HCT116 (cell line): ENCODE measurements around the gene CACNA1C. TPM values are rescaled to one million over a fixed set of nuclear protein-coding genes. Genes with fewer than 3 reads are reported as not detected.

ENCODE experiments used
- ATAC-seq: fragments of 200-7000 bp; cut with Tn5 transposase; 2 replicates; pipeline ENCODE4 v1.9.1; 2020; ENCODE audit warnings: mild to moderate bottlenecking, moderate library complexity
- BruUV-seq: library from RNA; stranded (reverse); fragments of 400-500 nt; replicated peaks from 2 replicates; lab custom pipeline; 2021; lab: Mats Ljungman, UMichigan
- CTCF ChIA-PET: fragments of 300-600 bp; sonication (Branson Sonifier 250); formaldehyde crosslinking; loops from one replicate; lab custom pipeline; 2021; ENCODE audit warnings: antibody characterized with exemption; lab: Charles Lee
- POLR2A ChIA-PET: fragments of 300-600, 350-600 bp; sonication (Branson Sonifier 250); formaldehyde crosslinking; loops from one replicate; lab custom pipeline; 2021; ENCODE audit warnings: antibody characterized with exemption; lab: Charles Lee
- RAD21 ChIA-PET, 2 experiments: fragments of 300-600 bp; sonication (Branson Sonifier 250); formaldehyde crosslinking; loops; one replicate each; lab custom pipeline; 2023; ENCODE audit warnings: low total read pairs in 2 of 2; ENCODE audit not compliant: uncharacterized antibody in 2 of 2, unreplicated experiment in 2 of 2, low non-redundant PET in 1 of 2; lab: Charles Lee
- DNase-seq: peaks from one replicate; pipeline ENCODE4 v3.0.0-alpha.2; 2010; ENCODE audit warnings: low read depth, low spot score
- H2AFZ ChIP-seq: fragments of 200-600 bp; shearing (Covaris generic), sonication (generic); 2 replicates; pipeline ENCODE4 v1.6.1; 2017; ENCODE audit warnings: low read depth, mixed run types, mixed read lengths, antibody characterized with exemption, low read length; ENCODE audit not compliant: poor library complexity, severe bottlenecking
- H3K27ac ChIP-seq: 2 replicates; pipeline ENCODE4 v1.5.1; 2012; ENCODE audit warnings: low read depth, low read length
- H3K27me3 ChIP-seq: fragments of 200-600 bp; sonication (generic); 2 replicates; pipeline ENCODE4 v1.6.1; 2016; ENCODE audit warnings: mixed run types, low read length, mixed read lengths; ENCODE audit not compliant: insufficient read depth
- H3K36me3 ChIP-seq, 2 experiments: fragments of 200-500 bp in 1 of 2; fragments of 200-600 bp in 1 of 2; sonication (Bioruptor generic) in 1 of 2; sonication (generic) in 1 of 2; 2 replicates each; pipeline versions ENCODE4 v1.5.1 to v1.6.1; 2014 to 2016; ENCODE audit warnings: low read length in 2 of 2, inconsistent platforms in 1 of 2, mixed read lengths in 1 of 2, mixed run types in 1 of 2; ENCODE audit not compliant: insufficient read depth in 2 of 2, control insufficient read depth in 1 of 2
- H3K4me1 ChIP-seq, 2 experiments: fragments of 200-600 bp in 1 of 2; sonication (generic) in 1 of 2; 2 replicates each; pipeline versions ENCODE4 v1.5.1 to v1.6.1; 2012 to 2017; ENCODE audit warnings: low read length in 2 of 2, inconsistent platforms in 1 of 2, mild to moderate bottlenecking in 1 of 2, mixed read lengths in 1 of 2, mixed run types in 1 of 2, moderate library complexity in 1 of 2; ENCODE audit not compliant: insufficient read depth in 2 of 2, control insufficient read depth in 1 of 2
- H3K4me2 ChIP-seq: fragments of 200-600 bp; sonication (generic); 2 replicates; pipeline ENCODE4 v1.6.1; 2017; ENCODE audit warnings: mixed run types, low read length, mixed read lengths
- H3K4me3 ChIP-seq, 2 experiments: fragments of 200-600 bp in 1 of 2; sonication (generic) in 1 of 2; replicated peaks in 1 of 2; 2 replicates each; pipeline ENCODE4 v1.5.1; 2011 to 2016; ENCODE audit warnings: low read length in 2 of 2, control low read depth in 1 of 2, low read depth in 1 of 2, mild to moderate bottlenecking in 1 of 2, mixed read lengths in 1 of 2, mixed run types in 1 of 2
- H3K79me2 ChIP-seq: fragments of 200-600 bp; sonication (generic); 2 replicates; pipeline ENCODE4 v1.6.1; 2017; ENCODE audit warnings: mild to moderate bottlenecking, mixed run types, low read length, moderate library complexity, mixed read lengths; ENCODE audit not compliant: insufficient read depth
- H3K9ac ChIP-seq: fragments of 200-600 bp; sonication (generic); 2 replicates; pipeline ENCODE4 v1.6.1; 2016; ENCODE audit warnings: low read length, mixed read lengths
- H3K9me2 ChIP-seq: fragments of 200-600 bp; sonication (generic), shearing (Covaris generic); 2 replicates; pipeline ENCODE4 v1.6.1; 2017; ENCODE audit warnings: mixed run types, mild to moderate bottlenecking, moderate library complexity; ENCODE audit not compliant: insufficient read depth
- H3K9me3 ChIP-seq, 2 experiments: fragments of 200-500 bp in 1 of 2; fragments of 200-600 bp in 1 of 2; sonication (Bioruptor generic) in 1 of 2; sonication (generic) in 1 of 2; 2 replicates each; pipeline ENCODE4 v1.6.1; 2014 to 2017; ENCODE audit warnings: low read length in 2 of 2, mixed read lengths in 2 of 2, inconsistent platforms in 1 of 2, low read depth in 1 of 2, mild to moderate bottlenecking in 1 of 2, mixed run types in 1 of 2, moderate library complexity in 1 of 2; ENCODE audit not compliant: control insufficient read depth in 1 of 2, insufficient read depth in 1 of 2
- H4K20me1 ChIP-seq: fragments of 200-600 bp; sonication (generic), shearing (Covaris generic); 2 replicates; pipeline ENCODE4 v1.6.1; 2017; ENCODE audit warnings: mixed run types, mild to moderate bottlenecking, moderate library complexity; ENCODE audit not compliant: insufficient read depth
- CBX3 ChIP-seq: IDR thresholded peaks from 2 replicates; pipeline ENCODE4 v1.6.1; 2012; ENCODE audit warnings: low read depth
- CEBPB ChIP-seq: IDR thresholded peaks from 2 replicates; pipeline ENCODE4 v1.6.1; 2012; ENCODE audit warnings: low read depth
- CTCF ChIP-seq, 3 experiments: fragments of 200-600 bp in 1 of 3; sonication (generic) in 1 of 3; IDR thresholded peaks in 2 of 3; conservative IDR thresholded peaks in 1 of 3; 2 replicates each; pipeline ENCODE4 v1.5.1; 2012 to 2017; ENCODE audit warnings: low read depth in 2 of 3, low read length in 2 of 3, antibody characterized with exemption in 1 of 3, borderline replicate concordance in 1 of 3, control low read depth in 1 of 3, mild to moderate bottlenecking in 1 of 3, mixed read lengths in 1 of 3, mixed run types in 1 of 3, moderate library complexity in 1 of 3; ENCODE audit not compliant: insufficient read depth in 1 of 3
- EGR1 ChIP-seq: IDR thresholded peaks from 2 replicates; pipeline ENCODE4 v1.6.1; 2012; ENCODE audit warnings: low read depth
- ELF1 ChIP-seq: IDR thresholded peaks from 2 replicates; pipeline ENCODE4 v1.6.1; 2012; ENCODE audit warnings: low read depth, borderline replicate concordance
- EZH2 ChIP-seq: fragments of 200-600 bp; sonication (generic); IDR thresholded peaks from 2 replicates; pipeline ENCODE4 v1.6.1; 2017; ENCODE audit warnings: antibody characterized with exemption, mixed run types
- FOSL1 ChIP-seq: IDR thresholded peaks from 2 replicates; pipeline ENCODE4 v1.6.1; 2012; ENCODE audit warnings: low read depth
- JUND ChIP-seq: IDR thresholded peaks from 2 replicates; pipeline ENCODE4 v1.6.1; 2012
- POLR2A ChIP-seq: IDR thresholded peaks from 2 replicates; pipeline ENCODE4 v1.7.0; 2011; ENCODE audit warnings: borderline replicate concordance; ENCODE audit not compliant: insufficient read depth, insufficient read length; ENCODE audit errors: extremely low read depth
- POLR2AphosphoS5 ChIP-seq: IDR thresholded peaks from 2 replicates; pipeline ENCODE4 v1.6.1; 2011; ENCODE audit warnings: mild to moderate bottlenecking, low read depth, low read length, moderate library complexity
- RAD21 ChIP-seq: IDR thresholded peaks from 2 replicates; pipeline ENCODE4 v1.6.1; 2012; ENCODE audit warnings: low read depth, mild to moderate bottlenecking
- SIN3A ChIP-seq: IDR thresholded peaks from 2 replicates; pipeline ENCODE4 v1.6.1; 2012; ENCODE audit warnings: low read depth
- SP1 ChIP-seq: IDR thresholded peaks from 2 replicates; pipeline ENCODE4 v1.6.1; 2012; ENCODE audit warnings: low read depth
- SRF ChIP-seq: IDR thresholded peaks from 2 replicates; pipeline ENCODE4 v1.6.1; 2012; ENCODE audit warnings: low read depth
- ZBTB33 ChIP-seq: IDR thresholded peaks from 2 replicates; pipeline ENCODE4 v1.6.1; 2011; ENCODE audit warnings: mild to moderate bottlenecking, low read length, moderate library complexity; ENCODE audit not compliant: insufficient replicate concordance; ENCODE audit errors: extremely low read depth
- ZFX ChIP-seq: fragments of 450-650 bp; IDR thresholded peaks from 2 replicates; pipeline ENCODE4 v1.6.1; 2017
- ZNF274 ChIP-seq: fragments of 200-500 bp; sonication (Bioruptor generic); IDR thresholded peaks from 2 replicates; pipeline ENCODE4 v1.6.1; 2014; ENCODE audit warnings: mild to moderate bottlenecking, low read depth, low read length, inconsistent platforms
- intact Hi-C: fragments of 100-400 bp; cut with micrococcal nuclease; formaldehyde crosslinking; loops from 2 replicates; pipeline ENCODE4 v1.10.0; 2022
- total RNA-seq: library from RNA; stranded (reverse); gene quantifications from one replicate; pipeline ENCODE4 v1.2.1, GENCODE V29; 2021; ENCODE audit not compliant: unreplicated experiment
- TF ChIP-seq, protein P1 (sequence below): IDR thresholded peaks from 2 replicates; pipeline ENCODE4 v1.6.1; 2012
- TF ChIP-seq, protein P2 (sequence below): IDR thresholded peaks from 2 replicates; pipeline ENCODE4 v1.6.1; 2012; ENCODE audit warnings: low read depth

CACNA1C gene
- total RNA-seq, 1 experiment from 2014 or later: 0.05 TPM

- CTCF ChIA-PET: no interaction called here
- Histone ChIP-seq H4K20me1 (no peaks in the 10 kb centered on the region), H3K9ac (no peak overlapping the region), H3K27me3 (peaks cover 14% of the 10 kb centered on the region), H3K4me1 (no peaks in the 10 kb centered on the region), H2AFZ (no peak overlapping the region), H3K4me2 (no peak overlapping the region), H3K4me3 (no peak overlapping the region), H3K79me2 (no peaks in the 10 kb centered on the region), H3K27ac (no peak overlapping the region), H3K9me2 (no peaks in the 10 kb centered on the region), H3K36me3 (no peaks in the 10 kb centered on the region), H3K9me3 (no peaks in the 10 kb centered on the region)
- ATAC-seq: no peak
- POLR2A ChIA-PET: no interaction called here
- RAD21 ChIA-PET: no interaction called here
- TF ChIP-seq ZNF274 (no peak), POLR2AphosphoS5 (no peak), ELF1 (no peak), ZFX (no peak), CEBPB (no peak), ZBTB33 (no peak), SIN3A (no peak), EZH2 (no peak), JUND (no peak), CTCF (IDR thresholded peaks at IDR 0.05 in 2 of 3, conservative IDR thresholded peaks at IDR 0.05 in 1 of 3; ENCODE audit: borderline replicate concordance in 1 of 3, insufficient read depth in 1 of 3, low read depth in 2 of 3, low read length in 2 of 3) (no peak), POLR2A (no peak), EGR1 (no peak), FOSL1 (no peak), RAD21 (no peak), CBX3 (no peak), SP1 (no peak), SRF (no peak)
- TF ChIP-seq, protein P1, sequence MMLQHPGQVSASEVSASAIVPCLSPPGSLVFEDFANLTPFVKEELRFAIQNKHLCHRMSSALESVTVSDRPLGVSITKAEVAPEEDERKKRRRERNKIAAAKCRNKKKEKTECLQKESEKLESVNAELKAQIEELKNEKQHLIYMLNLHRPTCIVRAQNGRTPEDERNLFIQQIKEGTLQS: no peak
- TF ChIP-seq, protein P2, sequence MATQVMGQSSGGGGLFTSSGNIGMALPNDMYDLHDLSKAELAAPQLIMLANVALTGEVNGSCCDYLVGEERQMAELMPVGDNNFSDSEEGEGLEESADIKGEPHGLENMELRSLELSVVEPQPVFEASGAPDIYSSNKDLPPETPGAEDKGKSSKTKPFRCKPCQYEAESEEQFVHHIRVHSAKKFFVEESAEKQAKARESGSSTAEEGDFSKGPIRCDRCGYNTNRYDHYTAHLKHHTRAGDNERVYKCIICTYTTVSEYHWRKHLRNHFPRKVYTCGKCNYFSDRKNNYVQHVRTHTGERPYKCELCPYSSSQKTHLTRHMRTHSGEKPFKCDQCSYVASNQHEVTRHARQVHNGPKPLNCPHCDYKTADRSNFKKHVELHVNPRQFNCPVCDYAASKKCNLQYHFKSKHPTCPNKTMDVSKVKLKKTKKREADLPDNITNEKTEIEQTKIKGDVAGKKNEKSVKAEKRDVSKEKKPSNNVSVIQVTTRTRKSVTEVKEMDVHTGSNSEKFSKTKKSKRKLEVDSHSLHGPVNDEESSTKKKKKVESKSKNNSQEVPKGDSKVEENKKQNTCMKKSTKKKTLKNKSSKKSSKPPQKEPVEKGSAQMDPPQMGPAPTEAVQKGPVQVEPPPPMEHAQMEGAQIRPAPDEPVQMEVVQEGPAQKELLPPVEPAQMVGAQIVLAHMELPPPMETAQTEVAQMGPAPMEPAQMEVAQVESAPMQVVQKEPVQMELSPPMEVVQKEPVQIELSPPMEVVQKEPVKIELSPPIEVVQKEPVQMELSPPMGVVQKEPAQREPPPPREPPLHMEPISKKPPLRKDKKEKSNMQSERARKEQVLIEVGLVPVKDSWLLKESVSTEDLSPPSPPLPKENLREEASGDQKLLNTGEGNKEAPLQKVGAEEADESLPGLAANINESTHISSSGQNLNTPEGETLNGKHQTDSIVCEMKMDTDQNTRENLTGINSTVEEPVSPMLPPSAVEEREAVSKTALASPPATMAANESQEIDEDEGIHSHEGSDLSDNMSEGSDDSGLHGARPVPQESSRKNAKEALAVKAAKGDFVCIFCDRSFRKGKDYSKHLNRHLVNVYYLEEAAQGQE: no peak
- intact Hi-C loops: no loop called here
- no TSS peak for BruUV-seq
- no peak for DNase-seq
Observed at GRCh38 chr12:2504577-2504976, 451.8 kb downstream of the CACNA1C start.
